ENCODE results near the gene RARA. TPM values are rescaled to one million over a fixed set of nuclear protein-coding genes. Genes with fewer than 3 reads are reported as not detected.

Gene RARA
- total and polyA plus RNA-seq, 8 donors, result 11.2 to 40.8 (median 19.4) TPM

Small RNA genes lying within 50 kb of the gene (small RNA-seq; reads per million reads assigned to genes)
- 0 reads per million in 4 donors for gene RF00019
- 0 reads per million in 4 donors for gene RNA5SP441

Other genes with a start within 250 kb of the RARA start
- gene THRA, start 246.2 kb upstream of the RARA start, total RNA-seq, result 10 to 100 TPM; 21.1 to 52.2 (median 38.4) TPM
- gene THRA, start 246.2 kb upstream of the RARA start, polyA plus RNA-seq, result 10 to 100 TPM; 21.4 to 37.0 (median 26.4) TPM
- gene NR1D1, start 208.6 kb upstream of the RARA start, total RNA-seq, result 10 to 100 TPM in 2 of 5 donors, 1 to 10 TPM in 3; 2.8 to 14.9 (median 9.0) TPM
- 10 to 100 TPM in 1 of 3 donors, 1 to 10 TPM in 2; 5.5 to 20.5 (median 9.6) TPM for gene NR1D1, start 208.6 kb upstream of the RARA start, polyA plus RNA-seq
- 100 to 1,000 TPM in 2 of 5 donors, 10 to 100 TPM in 3; 47.1 to 322 (median 90.1) TPM for gene MSL1, start 187.2 kb upstream of the RARA start, total RNA-seq
- gene MSL1, start 187.2 kb upstream of the RARA start, polyA plus RNA-seq, result 10 to 100 TPM; 29.3 to 63.8 (median 32.7) TPM
- 100 to 1,000 TPM in 2 of 5 donors, 10 to 100 TPM in 3; 41.9 to 198 (median 85.5) TPM for gene CASC3, start 168.6 kb upstream of the RARA start, total RNA-seq
- 10 to 100 TPM; 27.6 to 42.2 (median 37.0) TPM for gene CASC3, start 168.6 kb upstream of the RARA start, polyA plus RNA-seq
- 100 to 1,000 TPM in 1 of 5 donors, 10 to 100 TPM in 3, 1 to 10 TPM in 1; 8.5 to 294 (median 29.0) TPM for gene RAPGEFL1, start 131.7 kb upstream of the RARA start, total RNA-seq
- 10 to 100 TPM in 2 of 3 donors, 1 to 10 TPM in 1; 5.2 to 76.8 (median 15.4) TPM for gene RAPGEFL1, start 131.7 kb upstream of the RARA start, polyA plus RNA-seq
- gene WIPF2, start 89.9 kb upstream of the RARA start, total RNA-seq, result 10 to 100 TPM in 4 of 5 donors, 1 to 10 TPM in 1; 1.4 to 40.6 (median 15.4) TPM
- 10 to 100 TPM in 2 of 3 donors, 1 to 10 TPM in 1; 6.3 to 11.8 (median 11.2) TPM for gene WIPF2, start 89.9 kb upstream of the RARA start, polyA plus RNA-seq
- 1 to 10 TPM in 4 of 5 donors, not detected in 1; 1.4 to 9.8 (median 4.5) TPM for gene CDC6, start 21.3 kb upstream of the RARA start, total RNA-seq
- gene CDC6, start 21.3 kb upstream of the RARA start, polyA plus RNA-seq, result 1 to 10 TPM; 1.1 to 4.0 (median 3.1) TPM
- gene GJD3, start 55.6 kb downstream of the RARA start, total RNA-seq, result 1 to 10 TPM in 1 of 5 donors, under 1 TPM in 1, not detected in 3; 0.55 to 1.2 TPM
- gene GJD3, start 55.6 kb downstream of the RARA start, polyA plus RNA-seq, result not detected
- gene TOP2A, start 108.7 kb downstream of the RARA start, total RNA-seq, result 100 to 1,000 TPM in 1 of 5 donors, 10 to 100 TPM in 2, 1 to 10 TPM in 2; 8.0 to 129 (median 17.2) TPM
- 10 to 100 TPM in 1 of 3 donors, 1 to 10 TPM in 2; 1.2 to 27.3 (median 9.1) TPM for gene TOP2A, start 108.7 kb downstream of the RARA start, polyA plus RNA-seq
- gene IGFBP4, start 134.3 kb downstream of the RARA start, total RNA-seq, result 100 to 1,000 TPM in 4 of 5 donors, 10 to 100 TPM in 1; 71.2 to 658 (median 186) TPM
- 100 to 1,000 TPM in 2 of 3 donors, 10 to 100 TPM in 1; 77.3 to 175 (median 138) TPM for gene IGFBP4, start 134.3 kb downstream of the RARA start, polyA plus RNA-seq
- gene TNS4, start 192.4 kb downstream of the RARA start, total RNA-seq, result 1 to 10 TPM in 1 of 5 donors, under 1 TPM in 3, not detected in 1; 0.18 to 3.5 (median 0.59) TPM
- 10 to 100 TPM in 1 of 3 donors, under 1 TPM in 1, not detected in 1; 0.62 to 23.2 TPM for gene TNS4, start 192.4 kb downstream of the RARA start, polyA plus RNA-seq

Measured in stomach (tissue), 8 donors.